Thyroid gland (tissue), 4 donors: ENCODE data around the gene IRX4. TPM values are rescaled to one million over a fixed set of nuclear protein-coding genes. Genes with fewer than 3 reads are reported as not detected.

ENCODE experiments used
- DNase-seq, 2 donors: peaks; one replicate each; pipeline ENCODE4 v3.0.0-alpha.2; 2019
- H3K27ac ChIP-seq, 3 donors: fragments of 200-600 bp; sonication (generic); 1 replicate in 2 of 3; 2 replicates in 1 of 3; pipeline ENCODE4 v1.5.1; 2016 to 2019; ENCODE audit warnings: mild to moderate bottlenecking in 1 of 3, moderate library complexity in 1 of 3
- H3K27me3 ChIP-seq: fragments of 200-600 bp; sonication (generic); one replicate; pipeline ENCODE4 v1.5.1; 2019
- H3K36me3 ChIP-seq, 2 donors: fragments of 200-600 bp; sonication (generic); one replicate each; pipeline ENCODE4 v1.5.1; 2016 to 2019
- H3K4me1 ChIP-seq, 2 donors: fragments of 200-600 bp; sonication (generic); one replicate each; pipeline ENCODE4 v1.5.1; 2017 to 2019
- H3K4me3 ChIP-seq, 3 donors: fragments of 200-600 bp; sonication (generic); replicated peaks in 1 of 3; 1 replicate in 2 of 3; 2 replicates in 1 of 3; pipeline ENCODE4 v1.5.1; 2016; ENCODE audit warnings: mild to moderate bottlenecking in 1 of 3
- H3K9me3 ChIP-seq: fragments of 200-600 bp; sonication (generic); one replicate; pipeline ENCODE4 v1.5.1; 2017
- CTCF ChIP-seq, 6 experiments: fragments of 200-600 bp in 3 of 6; fragments of 450-650 bp in 3 of 6; sonication (generic) in 3 of 6; IDR thresholded peaks; one replicate each; pipeline ENCODE4 v1.5.1; 2016 to 2019; ENCODE audit warnings: antibody characterized with exemption in 6 of 6, mild to moderate bottlenecking in 2 of 6, inconsistent platforms in 1 of 6, moderate library complexity in 1 of 6
- POLR2A ChIP-seq, 2 donors: fragments of 450-650 bp; IDR thresholded peaks; one replicate each; pipeline ENCODE4 v1.6.1; 2017; ENCODE audit warnings: antibody characterized with exemption in 2 of 2, mild to moderate bottlenecking in 2 of 2, moderate library complexity in 1 of 2
- WGBS, 2 donors: methylation state at CpG; one replicate each; pipeline ENCODE4 v1.1.5; 2017; 5-methylcytosine and 5-hydroxymethylcytosine counted together
- intact Hi-C: fragments of 100-400 bp; cut with DNase I; formaldehyde crosslinking; loops from one replicate; pipeline ENCODE4 v1.15.1; 2023
- total RNA-seq, 4 donors: library from RNA; depleted of rRNA; stranded (reverse); fragments of >200 nt; gene quantifications; one replicate each; pipeline ENCODE4 v1.2.3, GENCODE V29; 2016

The IRX4 gene
- total RNA-seq, 4 donors from 2014 or later, result not detected

- no peak overlapping the region for H3K4me3 ChIP-seq
- WGBS, 2 donors, result 83 to 91% methylated on average over 7 to 15 of the region's 22 CpGs
- no peak for DNase-seq
- H3K9me3 ChIP-seq, result no peaks in the 10 kb centered on the region
- no peaks in the 10 kb centered on the region for H3K27me3 ChIP-seq
- H3K4me1 ChIP-seq, result no peaks in the 10 kb centered on the region
- intact Hi-C loops, result no loop called here
- no peak overlapping the region for H3K27ac ChIP-seq
- H3K36me3 ChIP-seq, result no peaks in the 10 kb centered on the region
- TF ChIP-seq POLR2A (IDR thresholded peaks at IDR 0.05) (no peak), CTCF (IDR thresholded peaks at IDR 0.05) (no peak)
Measured at GRCh38 chr5:1860021-1860610, 22.6 kb downstream of the IRX4 start.

GRCh38 chr5:1859099-1859498 is 23.6 kb downstream of the IRX4 start:
- no peaks in the 10 kb centered on the region for H3K36me3 ChIP-seq
- 81 to 96% methylated on average over 4 to 8 of the region's 10 CpGs for WGBS, 2 donors
- no peaks in the 10 kb centered on the region for H3K9me3 ChIP-seq
- no peak for DNase-seq
- H3K4me1 ChIP-seq, result no peaks in the 10 kb centered on the region
- H3K4me3 ChIP-seq, result no peak overlapping the region
- H3K27ac ChIP-seq, result no peak overlapping the region
- intact Hi-C loops, result no loop called here
- no peaks in the 10 kb centered on the region for H3K27me3 ChIP-seq
- TF ChIP-seq POLR2A (IDR thresholded peaks at IDR 0.05) (no peak), CTCF (IDR thresholded peaks at IDR 0.05) (no peak)

GRCh38 chr5:1858436-1858835 is 24.3 kb downstream of the IRX4 start:
- TF ChIP-seq POLR2A (IDR thresholded peaks at IDR 0.05) (no peak), CTCF (IDR thresholded peaks at IDR 0.05) (no peak)
- no peak for DNase-seq
- no peaks in the 10 kb centered on the region for H3K4me1 ChIP-seq
- no peaks in the 10 kb centered on the region for H3K36me3 ChIP-seq
- no peak overlapping the region for H3K27ac ChIP-seq
- no peaks in the 10 kb centered on the region for H3K27me3 ChIP-seq
- no peak overlapping the region for H3K4me3 ChIP-seq
- no peaks in the 10 kb centered on the region for H3K9me3 ChIP-seq
- intact Hi-C loops, result no loop called here
- WGBS, 2 donors, result 93 to 94% methylated on average over 14 to 15 of the region's 16 CpGs

- Histone ChIP-seq H3K9me3 (no peaks in the 10 kb centered on the region), H3K4me1 (no peaks in the 10 kb centered on the region), H3K4me3 (no peak overlapping the region), H3K27ac (no peak overlapping the region), H3K36me3 (no peaks in the 10 kb centered on the region), H3K27me3 (no peaks in the 10 kb centered on the region)
- intact Hi-C loops, result no loop called here
- 94 to 95% methylated on average over 15 to 31 of the region's 32 CpGs for WGBS, 2 donors
- no peak for TF ChIP-seq POLR2A (IDR thresholded peaks at IDR 0.05)
- TF ChIP-seq CTCF (IDR thresholded peaks at IDR 0.05), result no peak
- DNase-seq, result no peak
Measured at GRCh38 chr5:1857256-1857600, 25.5 kb downstream of the IRX4 start.

GRCh38 chr5:1856596-1857255 is 26.0 kb downstream of the IRX4 start:
- Histone ChIP-seq H3K4me1 (no peaks in the 10 kb centered on the region), H3K4me3 (no peak overlapping the region), H3K36me3 (no peaks in the 10 kb centered on the region), H3K27ac (no peak overlapping the region), H3K9me3 (no peaks in the 10 kb centered on the region), H3K27me3 (no peaks in the 10 kb centered on the region)
- 80% methylated on average over 24 of the region's 49 CpGs; no CpG with 5 or more reads in 1 of the 2 donors for WGBS, 2 donors
- intact Hi-C loops, result no loop called here
- TF ChIP-seq POLR2A (IDR thresholded peaks at IDR 0.05), result no peak
- no peak for TF ChIP-seq CTCF (IDR thresholded peaks at IDR 0.05)
- DNase-seq, result no peak
